Midbrain (tissue), 1 donor: Measurements from ENCODE around the gene MTHFD1.
A peak's percentile ranks its signal among the peaks of the same experiment; 100 is the strongest.

Experiments
- DNase-seq: peaks from one replicate; lab custom pipeline; 2025; lab: John Stamatoyannopoulos, UW

MTHFD1 gene

GRCh38 chr14:64447876-64448670 is 59.9 kb downstream of the MTHFD1 start:
- DNase-seq = no peak

- no peak for DNase-seq
These were observed 62.1 kb downstream of the MTHFD1 start for GRCh38 chr14:64450255-64450654.

GRCh38 chr14:64454671-64455070 is 66.5 kb downstream of the MTHFD1 start:
- no peak for DNase-seq

DNA sequence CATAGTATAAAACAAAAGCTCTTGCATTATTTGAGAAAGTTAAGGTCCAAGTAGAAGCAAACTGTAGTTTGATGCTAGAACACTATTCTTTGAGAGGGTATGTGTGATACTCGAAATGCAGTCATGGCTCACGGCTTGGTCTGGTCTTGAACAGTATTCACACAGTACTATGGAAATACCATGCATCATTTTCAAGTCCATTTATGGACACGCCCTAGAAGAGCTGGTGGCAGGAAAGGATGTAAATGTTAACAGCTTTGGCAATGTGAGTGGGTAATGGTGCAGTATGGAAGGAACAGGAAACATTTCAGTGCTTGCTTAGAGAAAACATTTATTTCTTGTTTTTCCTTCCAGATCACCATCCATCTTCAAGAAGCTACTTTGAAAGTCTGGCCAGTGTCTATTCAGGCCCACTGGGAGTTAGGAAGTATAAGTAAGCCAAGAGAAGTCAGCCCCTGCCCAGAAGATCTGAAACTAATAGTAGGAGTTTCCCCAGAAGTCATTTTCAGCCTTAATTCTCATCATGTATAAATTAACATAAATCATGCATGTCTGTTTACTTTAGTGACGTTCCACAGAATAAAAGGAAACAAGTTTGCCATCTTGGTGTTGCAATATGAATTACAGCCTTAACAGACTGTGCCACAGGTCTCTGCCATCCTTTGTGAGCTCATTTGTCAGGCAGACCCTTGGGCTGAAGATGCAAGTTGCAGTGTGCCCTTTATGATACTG is 71.4 kb downstream of the MTHFD1 start:
- DNase-seq = no peak

DNA sequence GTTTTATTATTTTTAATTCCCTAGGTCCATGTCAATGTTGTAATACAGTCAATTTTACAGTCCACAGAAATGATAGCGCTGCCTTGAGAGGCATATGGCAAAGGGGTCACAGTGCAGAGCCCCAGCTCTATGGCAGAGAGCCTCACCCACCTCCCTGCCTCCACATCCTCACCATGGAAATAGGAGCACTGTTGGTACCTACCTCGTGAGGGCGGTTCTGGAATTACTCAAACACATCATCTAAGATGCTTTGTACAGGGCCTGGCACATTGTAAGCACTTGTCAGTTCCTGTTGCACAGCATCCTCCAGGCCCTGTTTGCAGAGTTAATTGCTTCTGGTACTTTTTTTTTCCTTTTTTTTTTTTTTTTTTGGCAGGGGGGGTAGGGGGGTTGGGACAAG is 73.1 kb downstream of the MTHFD1 start:
- DNase-seq = no peak

DNA sequence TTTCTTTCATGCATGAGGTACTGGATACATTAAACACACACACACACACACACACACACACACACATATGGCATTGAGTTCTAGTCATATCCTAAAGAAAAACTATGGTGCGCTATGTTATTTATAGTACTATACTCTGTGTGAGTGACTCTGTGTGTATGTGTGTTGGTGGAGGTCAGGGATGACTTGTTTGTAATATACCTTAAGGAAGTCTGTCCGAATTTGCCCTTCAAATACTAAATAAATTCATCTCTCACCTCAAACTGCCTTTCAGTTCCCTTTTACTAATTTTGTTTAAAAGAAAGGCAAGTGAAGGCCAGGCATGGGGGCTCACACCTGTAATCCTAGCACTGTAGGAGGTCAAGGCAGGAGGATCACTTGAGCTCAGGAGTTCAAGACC is 75.0 kb downstream of the MTHFD1 start:
- DNase-seq = no peak

DNA sequence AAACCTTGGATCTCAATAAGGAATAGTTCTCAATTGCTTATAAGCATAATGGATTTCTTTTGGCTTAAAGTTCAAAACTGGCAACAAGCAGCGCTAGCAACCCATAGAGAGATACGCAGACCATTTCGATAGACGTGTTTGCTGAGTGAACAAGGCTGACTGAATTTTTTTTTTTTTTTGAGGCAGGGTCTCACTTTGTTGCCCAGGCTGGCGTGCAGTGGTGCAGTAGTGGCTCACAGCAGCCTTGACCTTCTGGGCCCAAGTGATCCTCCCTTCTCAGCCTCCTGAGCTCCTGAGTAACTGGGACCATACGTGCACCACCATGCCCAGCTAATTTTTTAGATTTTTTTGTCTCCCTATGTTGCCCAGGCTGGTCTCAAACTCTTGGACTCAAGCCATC is 75.7 kb downstream of the MTHFD1 start:
- no peak for DNase-seq

GRCh38 chr14:64464651-64465050 is 76.5 kb downstream of the MTHFD1 start:
- DNase-seq = no peak

GRCh38 chr14:64465191-64465822 is 77.2 kb downstream of the MTHFD1 start, which contains the start of gene AKAP5:
AKAP5 (plus strand) TSS chr14:64465499; CDS start chr14:64468395, 2,896 bp downstream.
- DNase-seq = peak; percentile 64

DNA sequence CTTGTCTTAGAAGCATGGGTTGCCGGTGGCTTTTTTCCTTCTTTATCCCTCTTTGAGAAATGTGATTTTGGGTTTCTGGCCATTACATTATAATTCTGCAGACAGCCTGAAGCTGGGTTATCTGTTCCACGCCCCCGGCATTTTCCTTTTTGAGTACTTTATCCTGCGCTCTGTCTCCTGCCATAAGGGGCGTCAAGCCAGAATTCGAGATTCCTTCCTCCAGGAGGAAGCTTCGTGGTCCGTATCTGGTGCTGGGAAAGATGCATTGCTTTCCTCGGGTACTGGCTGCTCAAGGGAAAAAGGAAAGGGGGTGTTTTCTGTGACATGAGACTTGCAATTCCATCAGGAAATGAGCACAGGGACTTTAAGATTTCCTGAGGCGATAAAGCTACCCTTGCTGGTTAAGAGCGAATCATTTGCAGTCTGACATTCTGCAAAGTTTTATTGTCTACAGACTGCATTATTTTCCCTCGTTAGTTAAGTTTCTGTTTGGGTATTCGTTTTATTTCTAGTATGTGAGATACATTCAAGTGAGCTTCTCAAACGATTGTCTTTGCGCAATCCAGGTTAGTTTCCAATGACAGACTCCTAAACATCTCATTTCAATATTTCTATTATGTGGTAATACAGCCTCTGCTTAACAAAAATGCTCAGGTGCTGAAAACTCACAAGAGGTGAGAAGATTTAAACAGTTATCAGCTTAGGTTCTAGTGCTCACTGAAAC is 77.8 kb downstream of the MTHFD1 start:
- DNase-seq = peak; percentile 35

DNA sequence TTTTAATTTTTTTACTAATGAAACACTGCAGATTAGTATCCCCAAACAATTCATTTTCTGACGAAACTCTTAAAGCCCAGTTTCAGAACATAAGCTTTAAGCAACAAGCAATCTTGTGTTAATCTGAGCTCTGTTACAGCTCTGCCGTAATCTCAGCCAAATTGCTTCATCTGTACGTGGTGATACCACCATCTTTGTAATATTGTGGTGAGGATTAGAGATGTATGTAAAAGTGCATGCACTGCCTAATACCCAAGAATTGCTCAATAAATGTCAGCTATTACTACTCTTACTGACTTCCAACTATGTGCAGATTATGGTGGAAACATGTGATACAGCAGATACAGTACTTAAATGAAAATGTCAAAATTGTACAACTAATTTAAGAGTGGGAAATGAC is 78.9 kb downstream of the MTHFD1 start:
- DNase-seq = no peak

- no peak for DNase-seq
These were observed 79.4 kb downstream of the MTHFD1 start for GRCh38 chr14:64467566-64467965.

- DNase-seq = no peak
These were observed 80.3 kb downstream of the MTHFD1 start for GRCh38 chr14:64468451-64468850.

DNA sequence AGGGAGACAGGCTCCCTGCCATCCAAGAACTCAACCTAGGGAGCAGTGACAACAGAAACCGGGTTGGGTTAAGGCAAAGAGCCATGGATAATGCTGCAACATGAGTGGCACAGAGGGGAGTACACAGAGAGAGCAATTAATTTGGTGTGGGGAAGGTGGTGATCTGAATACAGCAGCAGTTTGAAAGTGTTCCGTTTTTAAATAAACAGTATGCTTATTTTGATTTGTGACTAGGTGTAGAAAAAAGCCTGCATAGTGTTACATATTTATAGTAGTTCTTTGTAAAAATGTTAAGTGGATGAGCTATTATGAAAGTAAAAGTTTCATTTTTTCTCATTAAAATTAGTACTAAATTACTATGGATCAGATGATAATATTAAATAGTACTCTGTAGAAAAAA is 85.9 kb downstream of the MTHFD1 start:
- DNase-seq = no peak

GRCh38 chr14:64474698-64475097 is 86.5 kb downstream of the MTHFD1 start:
- DNase-seq = no peak

DNA sequence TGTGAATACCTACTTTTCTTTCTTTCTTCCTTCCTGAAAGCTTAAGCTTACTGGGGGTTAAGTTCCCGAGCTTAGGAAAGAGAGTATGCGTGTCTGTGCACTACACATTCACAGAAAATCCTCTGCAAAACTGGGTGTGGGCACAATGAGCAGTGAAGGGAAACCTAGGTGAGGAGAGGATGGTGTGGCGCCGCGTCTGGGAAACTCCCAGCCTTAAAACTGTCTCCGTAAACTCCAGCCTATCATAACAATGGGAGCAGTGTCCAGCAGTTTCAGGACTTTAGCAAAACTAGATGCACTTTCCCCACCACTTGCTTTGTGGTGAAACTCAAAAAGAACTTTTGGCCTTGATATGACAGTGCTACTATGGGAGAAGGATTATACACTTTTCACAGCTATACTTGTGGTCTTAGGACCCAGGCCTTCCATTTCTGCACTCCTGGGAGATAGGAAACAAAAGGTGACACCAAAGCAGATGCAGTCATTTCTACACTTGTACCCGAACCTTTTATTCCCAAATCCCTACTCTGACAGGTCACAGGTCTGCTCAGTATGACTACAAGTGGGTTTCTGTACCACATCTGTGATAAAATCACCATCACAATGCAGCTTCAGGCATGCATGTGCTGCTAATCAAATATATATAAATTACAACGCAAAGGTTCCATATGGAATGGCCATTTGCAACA is 87.6 kb downstream of the MTHFD1 start:
- no peak for DNase-seq

GRCh38 chr14:64476438-64476837 is 88.3 kb downstream of the MTHFD1 start:
- no peak for DNase-seq

- peak; percentile 7 for DNase-seq
These were observed 90.6 kb downstream of the MTHFD1 start for GRCh38 chr14:64478634-64479250.

DNA sequence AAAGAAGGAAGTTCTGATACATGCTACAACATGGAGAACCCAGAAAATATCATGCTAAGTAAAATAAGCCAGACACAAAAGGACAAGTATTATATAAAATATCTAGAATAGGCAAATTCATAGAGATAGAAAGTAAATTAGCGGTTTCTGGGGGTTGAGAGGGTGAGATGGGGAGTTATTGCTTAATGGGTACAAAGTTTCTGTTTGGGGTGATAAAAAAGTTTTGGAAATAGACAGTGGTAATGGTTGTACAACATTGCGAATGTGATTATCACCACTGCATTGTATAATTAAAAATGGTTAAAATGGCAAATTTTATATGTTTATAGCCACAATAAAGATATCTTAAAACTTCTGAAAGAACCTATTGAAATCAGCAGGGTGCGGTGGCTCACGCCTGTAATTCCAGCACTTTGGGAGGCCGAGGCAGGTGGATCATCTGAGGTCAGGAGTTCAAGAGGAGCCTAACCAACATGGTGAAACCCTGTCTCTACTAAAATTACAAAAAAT is 100.5 kb downstream of the MTHFD1 start:
- no peak for DNase-seq

- no peak for DNase-seq
These were observed 103.5 kb downstream of the MTHFD1 start for GRCh38 chr14:64491637-64492036.

DNA sequence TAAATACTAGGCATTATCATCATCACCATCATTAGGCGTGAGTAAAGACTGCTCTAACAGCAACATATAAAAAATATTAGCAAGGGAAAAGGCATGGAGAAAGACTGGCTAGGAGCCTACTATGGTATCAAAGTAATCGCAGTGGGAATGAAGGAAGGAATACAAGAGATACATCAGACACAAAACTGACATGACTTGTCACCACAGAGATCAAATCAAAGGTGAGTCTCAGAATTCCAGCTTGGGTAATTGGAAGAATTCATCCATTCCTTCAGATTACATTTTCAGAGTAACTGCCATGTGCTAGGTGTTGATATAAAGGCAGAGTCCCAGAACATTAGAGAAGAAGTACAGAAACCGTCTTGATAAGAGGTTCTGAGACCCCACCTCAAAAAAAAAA is 105.3 kb downstream of the MTHFD1 start:
- no peak for DNase-seq
